ENCODE measurements around the gene GDF9.
"Not testable (repeated sequence)": the region's sequence is repeated elsewhere in the genome, so short reads cannot be mapped to it uniquely, and the experiment has no call there.

GDF9 gene

GRCh38 chr5:132872788-132873118, 6.5 kb upstream of the GDF9 start:
- no peak for DNase-seq (ENCODE audit: low read depth)

GRCh38 chr5:132871459-132872284, 5.4 kb upstream of the GDF9 start:
- no peak for DNase-seq (ENCODE audit: low read depth)

GRCh38 chr5:132870801-132871200, 4.5 kb upstream of the GDF9 start:
- no peak for DNase-seq (ENCODE audit: low read depth)

- DNase-seq (ENCODE audit: low read depth), result no peak
Measured at GRCh38 chr5:132868754-132869153, 2.5 kb upstream of the GDF9 start.

- DNase-seq (ENCODE audit: low read depth), result no peak
Measured at GRCh38 chr5:132867046-132867451, 780 bp upstream of the GDF9 start.

GRCh38 chr5:132865668-132866341, 464 bp downstream of the GDF9 start:
- no peak for DNase-seq (ENCODE audit: low read depth)

GRCh38 chr5:132860742-132861141, 5.5 kb downstream of the GDF9 start:
- DNase-seq (ENCODE audit: low read depth), result no peak

GRCh38 chr5:132859889-132860437, 6.3 kb downstream of the GDF9 start:
- no peak for DNase-seq (ENCODE audit: low read depth)

GRCh38 chr5:132856011-132856410, 10.3 kb downstream of the GDF9 start:
- no peak for DNase-seq (ENCODE audit: low read depth)

GRCh38 chr5:132854992-132855391, 11.3 kb downstream of the GDF9 start:
- not testable (repeated sequence) for DNase-seq (ENCODE audit: low read depth)

GRCh38 chr5:132854301-132854700, 12.0 kb downstream of the GDF9 start:
- DNase-seq (ENCODE audit: low read depth), result no peak

GRCh38 chr5:132853790-132854189, 12.5 kb downstream of the GDF9 start:
- DNase-seq (ENCODE audit: low read depth), result no peak

GRCh38 chr5:132853323-132853722, 12.9 kb downstream of the GDF9 start:
- no peak for DNase-seq (ENCODE audit: low read depth)

- DNase-seq (ENCODE audit: low read depth), result no peak
Measured at GRCh38 chr5:132850066-132850465, 16.2 kb downstream of the GDF9 start.

- DNase-seq (ENCODE audit: low read depth), result no peak
Measured at GRCh38 chr5:132849347-132849746, 16.9 kb downstream of the GDF9 start.

GRCh38 chr5:132848270-132848669, 18.0 kb downstream of the GDF9 start:
- DNase-seq (ENCODE audit: low read depth), result no peak

- no peak for DNase-seq (ENCODE audit: low read depth)
Measured at GRCh38 chr5:132841305-132841704, 25.0 kb downstream of the GDF9 start.

- no peak for DNase-seq (ENCODE audit: low read depth)
Measured at GRCh38 chr5:132840896-132841295, 25.4 kb downstream of the GDF9 start.

GRCh38 chr5:132840313-132840712, 26.0 kb downstream of the GDF9 start:
- no peak for DNase-seq (ENCODE audit: low read depth)

GRCh38 chr5:132839426-132840301, 26.6 kb downstream of the GDF9 start:
- DNase-seq (ENCODE audit: low read depth), result no peak

- no peak for DNase-seq (ENCODE audit: low read depth)
Measured at GRCh38 chr5:132838516-132839282, 27.6 kb downstream of the GDF9 start.

GRCh38 chr5:132837868-132838267, 28.4 kb downstream of the GDF9 start:
- DNase-seq (ENCODE audit: low read depth), result no peak
